Retinal pigment epithelial cell (primary cell): ENCODE measurements around the gene ZNF326.
A peak's percentile ranks its signal among the peaks of the same experiment; 100 is the strongest.

Experiments
- DNase-seq: peaks from one replicate; pipeline ENCODE4 v3.0.0-alpha.2; 2010; ENCODE audit warnings: low read depth
- H3K4me3 ChIP-seq: 2 replicates; pipeline ENCODE4 v1.5.1; 2011; ENCODE audit warnings: mild to moderate bottlenecking, low read length, control low read depth, moderate library complexity
- CTCF ChIP-seq: conservative IDR thresholded peaks from 2 replicates; pipeline ENCODE4 v1.5.1; 2011; ENCODE audit warnings: low read depth, low read length, control low read depth, inconsistent platforms

The ZNF326 gene

DNA sequence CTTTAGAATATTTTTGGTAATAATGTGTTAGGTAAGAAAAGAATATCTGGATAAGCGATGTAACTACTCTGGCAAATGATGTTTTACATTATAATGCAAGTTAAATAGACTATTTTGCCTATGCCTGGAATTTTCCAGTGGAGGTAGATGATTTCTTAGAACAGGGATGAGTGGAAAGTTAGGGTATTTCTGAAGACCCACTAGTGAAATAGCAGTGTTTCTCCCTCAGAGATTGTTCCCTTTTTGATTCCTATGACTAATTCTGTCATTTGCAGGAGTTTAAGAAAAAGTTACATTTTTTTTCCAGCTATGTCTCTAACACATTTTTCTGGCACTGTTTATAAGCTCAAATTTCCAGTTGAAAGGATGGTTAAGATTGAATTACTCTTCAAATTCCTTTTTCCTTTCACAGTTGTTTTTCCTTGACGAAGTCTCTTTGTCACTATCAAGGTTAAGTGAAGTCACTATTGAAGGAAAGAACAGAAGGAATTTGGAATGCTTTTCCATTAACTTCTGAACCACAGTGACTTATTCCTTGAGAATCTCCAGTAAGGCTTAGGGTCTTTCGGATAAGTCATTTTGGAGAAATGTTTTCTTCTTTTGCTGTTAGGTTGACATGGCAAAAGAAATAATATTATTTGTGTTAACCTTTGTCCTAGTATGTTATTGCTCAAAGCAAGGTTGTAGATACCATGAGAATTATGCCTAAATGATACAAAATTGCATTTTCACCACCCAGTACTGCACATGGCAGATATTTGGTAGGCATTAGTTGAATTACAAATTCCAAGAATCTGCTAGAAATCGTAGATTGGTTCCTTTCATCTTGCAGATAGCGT, 42.9 kb upstream of the ZNF326 start:
- DNase-seq: no peak
- no peak overlapping the region for H3K4me3 ChIP-seq
- TF ChIP-seq CTCF: no peak

GRCh38 chr1:89952605-89953130, 42.2 kb upstream of the ZNF326 start:
- DNase-seq: no peak
- TF ChIP-seq CTCF: no peak

GRCh38 chr1:89953131-89953626, 41.7 kb upstream of the ZNF326 start:
- DNase-seq: peak; percentile 79

More at GRCh38 chr1:89952605-89953130, 42.2 kb upstream of the ZNF326 start:
- H3K4me3 ChIP-seq: no peak overlapping the region

DNA sequence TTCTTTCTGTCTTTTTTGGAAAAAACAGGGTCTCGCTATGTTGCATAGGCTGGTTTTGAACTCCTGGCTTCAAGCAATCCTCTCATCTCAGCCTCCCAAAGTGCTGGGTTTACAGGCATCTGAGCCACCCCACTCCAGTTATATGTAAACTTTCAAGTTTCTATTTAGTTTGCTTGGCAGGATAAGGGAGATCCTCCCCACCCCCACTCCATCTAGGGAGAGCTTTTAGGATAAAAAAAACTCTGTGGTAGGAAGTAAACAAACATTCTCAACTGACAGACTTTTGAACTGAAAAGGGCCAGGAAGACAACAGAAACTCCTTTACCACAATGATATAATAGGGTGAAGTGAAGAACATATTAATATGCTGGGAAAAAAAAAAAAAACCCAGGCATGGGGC, 41.0 kb upstream of the ZNF326 start:
- TF ChIP-seq CTCF: no peak
- H3K4me3 ChIP-seq: no peak overlapping the region
- no peak for DNase-seq

More at GRCh38 chr1:89953131-89953626, 41.7 kb upstream of the ZNF326 start:
- no peak for TF ChIP-seq CTCF
- H3K4me3 ChIP-seq: no peak overlapping the region

DNA sequence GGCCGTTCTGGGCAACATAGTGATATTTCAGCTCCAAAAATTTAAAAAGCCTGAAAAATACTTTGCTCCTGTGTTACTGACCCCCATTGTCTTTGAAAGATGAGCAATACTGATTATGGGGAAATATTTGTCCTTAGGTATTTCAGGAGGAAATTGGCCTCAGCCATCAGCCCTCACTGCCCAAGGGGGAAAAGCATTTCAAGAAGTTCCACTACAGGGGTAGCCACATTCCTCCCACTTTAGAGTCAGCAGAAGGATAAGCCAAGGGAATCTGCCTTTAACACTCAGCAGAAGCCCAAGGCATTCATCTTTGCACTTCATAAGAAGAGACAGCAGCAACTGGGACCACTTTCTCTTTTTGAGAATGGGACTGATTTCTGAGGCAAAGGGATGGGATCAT, 40.5 kb upstream of the ZNF326 start:
- TF ChIP-seq CTCF: no peak
- no peak overlapping the region for H3K4me3 ChIP-seq
- no peak for DNase-seq

GRCh38 chr1:89955311-89956205, 39.4 kb upstream of the ZNF326 start:
- no peak for DNase-seq
- TF ChIP-seq CTCF: no peak
- no peak overlapping the region for H3K4me3 ChIP-seq
